ENCODE results near the gene EPG5.
"Not testable (repeated sequence)": the region's sequence is repeated elsewhere in the genome, so short reads cannot be mapped to it uniquely, and the experiment has no call there.

EPG5 gene

GRCh38 chr18:45864081-45864480 is 103.0 kb downstream of the EPG5 start:
- no peak for DNase-seq

DNA sequence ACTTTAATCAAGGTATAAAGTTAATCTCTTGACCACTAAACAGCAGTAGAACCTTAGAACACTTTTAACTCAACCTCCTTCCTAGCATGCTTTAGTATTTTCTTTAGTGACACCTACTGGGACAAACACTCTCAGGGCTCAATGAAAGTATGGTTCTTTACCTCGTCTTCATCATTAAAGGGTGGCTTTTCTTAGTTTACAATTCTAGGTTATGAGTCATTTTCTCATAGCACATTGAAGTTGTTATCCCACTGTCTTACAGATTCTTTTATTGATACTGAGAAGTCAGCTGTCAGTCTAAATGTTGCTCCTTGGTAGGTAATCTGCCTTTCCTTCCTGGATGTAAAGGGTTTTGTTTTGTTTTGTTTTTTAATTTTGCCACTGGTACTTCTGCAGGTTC is 103.7 kb downstream of the EPG5 start:
- no peak for DNase-seq

GRCh38 chr18:45861926-45862325 is 105.2 kb downstream of the EPG5 start:
- DNase-seq: no peak

GRCh38 chr18:45860971-45861370 is 106.2 kb downstream of the EPG5 start:
- DNase-seq: no peak

GRCh38 chr18:45860492-45860891 is 106.6 kb downstream of the EPG5 start:
- DNase-seq: no peak

GRCh38 chr18:45859334-45859733 is 107.8 kb downstream of the EPG5 start:
- no peak for DNase-seq

GRCh38 chr18:45856531-45856930 is 110.6 kb downstream of the EPG5 start:
- no peak for DNase-seq

DNA sequence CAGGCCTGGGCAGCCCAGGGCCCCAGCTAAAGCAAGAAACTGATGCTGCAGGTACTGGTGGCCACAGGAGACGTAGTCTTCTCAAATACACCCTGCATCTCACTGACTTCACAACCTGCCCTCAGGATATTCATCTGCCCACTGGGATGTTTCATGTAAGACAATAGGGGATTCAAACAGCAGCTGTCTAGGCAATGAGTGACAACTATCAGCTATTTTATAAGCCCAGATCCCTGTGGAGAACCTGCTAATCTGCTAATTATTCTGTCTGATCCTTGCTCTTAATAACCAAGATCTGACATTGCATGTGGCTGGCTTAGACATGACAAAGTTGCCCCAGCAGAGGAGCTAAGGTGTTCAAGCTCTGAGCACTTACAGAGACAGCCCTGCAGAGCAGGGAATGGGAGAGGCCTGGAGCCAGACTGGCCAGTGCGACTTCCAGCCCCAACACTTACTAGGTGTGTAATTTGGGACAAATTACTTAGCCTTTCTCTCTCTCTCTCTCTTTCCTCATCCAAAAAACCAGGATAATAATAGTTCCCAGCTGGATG is 113.0 kb downstream of the EPG5 start:
- DNase-seq: no peak

GRCh38 chr18:45852631-45853030 is 114.5 kb downstream of the EPG5 start:
- DNase-seq: no peak

GRCh38 chr18:45851161-45851925 is 115.8 kb downstream of the EPG5 start:
- DNase-seq: no peak

DNA sequence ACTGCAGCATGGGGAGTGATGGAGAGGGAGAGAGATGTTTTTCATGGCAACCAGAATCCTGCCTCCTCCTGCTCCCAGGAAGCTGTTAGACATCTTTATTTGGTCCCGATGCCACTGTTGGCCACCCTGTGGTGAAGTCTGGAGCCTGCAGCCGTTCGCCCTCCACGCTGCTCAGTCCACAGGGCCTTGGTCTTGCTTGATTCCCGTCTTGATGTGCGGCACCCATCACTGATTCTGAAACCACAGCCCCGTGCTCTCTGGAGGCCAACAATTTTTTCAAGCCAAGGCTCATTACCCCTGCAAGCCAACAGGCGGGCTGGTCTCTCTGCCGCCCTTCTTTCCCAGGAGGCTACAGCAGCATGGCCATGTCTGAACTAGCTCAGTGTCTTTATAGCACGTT is 117.1 kb downstream of the EPG5 start:
- DNase-seq: no peak

- DNase-seq: no peak
Observed at GRCh38 chr18:45849529-45849928, 117.6 kb downstream of the EPG5 start.

GRCh38 chr18:45848643-45849042 is 118.5 kb downstream of the EPG5 start:
- DNase-seq: not testable (repeated sequence)

GRCh38 chr18:45847119-45847518 is 120.0 kb downstream of the EPG5 start:
- no peak for DNase-seq

DNA sequence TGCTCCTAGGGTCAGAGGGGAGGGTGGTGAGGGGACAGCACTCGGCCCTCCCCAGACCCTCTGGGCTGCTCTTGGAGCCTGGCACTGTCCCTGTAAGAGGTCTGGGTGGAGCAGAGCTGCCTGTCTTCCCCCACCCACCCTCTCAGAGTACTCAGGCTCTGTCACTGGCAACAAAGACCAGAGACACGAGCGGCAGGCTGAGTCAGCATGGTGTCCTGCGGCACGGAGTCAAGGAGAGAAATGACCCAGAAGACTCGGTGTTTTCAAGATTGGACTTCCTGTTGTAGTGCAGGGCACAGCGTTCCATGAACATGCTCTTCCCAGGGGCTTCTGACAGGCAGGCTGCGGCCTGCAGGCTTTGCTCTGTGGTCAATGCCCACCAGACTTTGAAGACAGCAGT is 121.7 kb downstream of the EPG5 start:
- DNase-seq: no peak

DNA sequence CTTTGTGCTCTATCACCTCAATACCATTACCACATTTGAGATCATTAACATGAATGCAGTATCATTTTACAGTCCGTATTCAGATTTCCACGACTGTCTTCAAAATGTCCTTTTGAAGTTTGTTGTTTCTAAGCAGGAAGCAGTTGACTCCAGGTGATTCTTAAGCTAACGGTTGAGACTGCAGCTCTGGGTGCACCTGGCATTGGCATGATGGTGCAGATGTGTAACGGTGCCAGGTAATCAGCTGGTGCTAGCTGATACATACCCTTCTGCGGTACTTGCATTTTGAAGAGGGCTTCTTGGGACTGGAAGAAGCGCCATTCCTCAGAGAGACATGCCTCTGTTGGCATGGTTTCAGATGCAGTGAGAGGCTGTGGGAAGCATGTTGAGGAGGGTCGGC is 122.2 kb downstream of the EPG5 start:
- DNase-seq: no peak

- no peak for DNase-seq
Observed at GRCh38 chr18:45843019-45843418, 124.1 kb downstream of the EPG5 start.

DNA sequence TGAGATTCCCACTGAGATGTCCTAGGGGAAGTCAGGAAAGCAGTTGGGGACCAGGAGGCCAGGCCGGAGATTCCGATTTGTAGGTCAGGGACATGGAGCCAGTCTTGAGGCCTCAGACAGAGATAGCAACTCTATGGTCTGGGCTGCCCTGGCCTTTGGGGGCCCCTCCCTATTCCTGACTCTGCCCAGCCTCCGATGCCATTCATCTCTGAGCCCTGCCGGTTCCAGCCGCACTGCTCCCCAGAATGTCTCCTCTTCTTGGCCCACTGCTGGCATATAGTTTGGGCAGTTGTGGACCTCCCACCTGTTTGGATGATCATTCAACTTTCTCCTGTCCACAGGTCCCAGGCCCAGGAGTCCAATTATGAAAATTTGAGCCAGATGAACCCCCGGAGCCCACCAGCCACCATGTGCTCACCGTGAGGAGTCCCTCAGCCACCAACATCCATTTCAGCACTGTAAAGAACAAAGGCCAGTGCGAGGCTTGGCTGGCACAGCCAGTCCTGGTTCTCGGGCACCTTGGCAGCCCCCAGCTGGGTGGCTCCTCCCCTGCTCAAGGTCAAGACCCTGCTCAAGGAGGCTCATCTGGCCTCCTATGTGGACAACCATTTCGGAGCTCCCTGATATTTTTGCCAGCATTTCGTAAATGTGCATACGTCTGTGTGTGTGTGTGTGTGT is 125.2 kb downstream of the EPG5 start:
- DNase-seq: no peak

DNA sequence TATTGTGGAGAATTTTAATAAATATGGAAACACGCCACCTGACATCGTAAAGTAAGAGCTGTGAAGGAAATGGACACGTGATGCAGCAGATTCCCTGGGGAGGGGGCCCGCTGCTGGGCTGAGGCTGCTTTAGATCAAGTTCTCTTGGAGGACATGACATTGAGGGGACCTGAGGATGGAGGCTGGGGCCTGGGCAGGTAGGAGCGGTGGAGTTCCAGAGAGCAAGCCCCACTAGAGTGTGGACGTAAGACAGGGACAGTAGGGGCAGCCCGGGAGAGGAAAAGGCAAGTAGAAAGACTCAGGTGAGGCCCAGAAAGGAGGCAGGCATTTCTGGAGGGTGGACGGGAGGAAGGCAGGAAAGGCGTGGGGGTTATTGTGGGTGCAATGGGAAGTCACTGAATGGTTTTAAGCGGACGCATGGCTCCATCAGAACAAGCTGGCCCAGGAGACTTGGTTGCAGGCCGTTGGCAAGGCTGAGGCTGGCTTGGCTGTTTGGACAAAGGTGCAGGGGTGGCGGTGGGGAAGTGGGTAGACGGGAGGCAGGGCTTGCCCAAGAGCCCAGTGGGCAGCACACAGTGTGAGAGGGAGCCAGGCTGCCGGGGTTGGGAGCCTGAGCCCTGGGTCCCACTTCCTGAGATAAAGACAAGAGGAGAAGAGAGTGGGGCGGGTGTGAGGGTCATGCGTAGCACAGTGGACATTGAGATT is 125.9 kb downstream of the EPG5 start:
- no peak for DNase-seq

- peak; percentile 40 for DNase-seq
Observed at GRCh38 chr18:45839414-45840395, 127.4 kb downstream of the EPG5 start.

GRCh38 chr18:45838302-45839070 is 128.6 kb downstream of the EPG5 start:
- no peak for DNase-seq

All from activated CD4-positive, alpha-beta T cell treated with anti-CD3 and anti-CD28 coated beads, Interleukin-2, Interleukin-6, amounts not matched to agents 100 ng/mL and 50 ng/mL, durations not matched to agents 16 hours and 8 hours (primary cell).